ENCODE data around the gene TMEM200A.

DNA sequence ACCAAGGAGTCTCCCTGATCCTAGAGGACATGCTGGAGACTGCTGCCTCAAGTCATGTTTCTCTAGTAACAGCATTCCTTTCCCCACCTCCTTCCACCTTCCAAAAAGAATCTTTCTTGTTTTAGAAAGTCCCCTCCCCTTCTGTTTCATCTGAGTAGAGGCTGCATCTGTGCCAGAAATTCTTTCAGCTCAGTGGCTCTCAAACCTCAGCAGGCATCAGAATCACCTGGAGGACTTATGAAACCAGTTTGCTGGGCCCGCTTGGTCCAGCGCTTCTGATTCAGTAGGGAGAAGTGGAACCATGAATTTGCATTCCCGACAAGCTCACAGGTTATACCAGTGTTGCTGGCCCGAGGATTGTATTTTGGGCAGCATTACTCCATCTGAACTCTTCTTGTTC, 55.1 kb downstream of the TMEM200A start:
- TF ChIP-seq CTCF (IDR thresholded peaks at IDR 0.05): no peak
- no peak for TF ChIP-seq EP300 (IDR thresholded peaks at IDR 0.05)
- no peak for TF ChIP-seq POLR2AphosphoS5 (IDR thresholded peaks at IDR 0.05)
- TF ChIP-seq POLR2A (IDR thresholded peaks at IDR 0.05): no peak

Measured in upper lobe of left lung (tissue), 4 donors.